ENCODE data around the gene SORCS2. TPM values are rescaled to one million over a fixed set of nuclear protein-coding genes. Genes with fewer than 3 reads are reported as not detected.

SORCS2 gene
- total RNA-seq, 1 experiment from 2014 or later, result 0.91 TPM

DNA sequence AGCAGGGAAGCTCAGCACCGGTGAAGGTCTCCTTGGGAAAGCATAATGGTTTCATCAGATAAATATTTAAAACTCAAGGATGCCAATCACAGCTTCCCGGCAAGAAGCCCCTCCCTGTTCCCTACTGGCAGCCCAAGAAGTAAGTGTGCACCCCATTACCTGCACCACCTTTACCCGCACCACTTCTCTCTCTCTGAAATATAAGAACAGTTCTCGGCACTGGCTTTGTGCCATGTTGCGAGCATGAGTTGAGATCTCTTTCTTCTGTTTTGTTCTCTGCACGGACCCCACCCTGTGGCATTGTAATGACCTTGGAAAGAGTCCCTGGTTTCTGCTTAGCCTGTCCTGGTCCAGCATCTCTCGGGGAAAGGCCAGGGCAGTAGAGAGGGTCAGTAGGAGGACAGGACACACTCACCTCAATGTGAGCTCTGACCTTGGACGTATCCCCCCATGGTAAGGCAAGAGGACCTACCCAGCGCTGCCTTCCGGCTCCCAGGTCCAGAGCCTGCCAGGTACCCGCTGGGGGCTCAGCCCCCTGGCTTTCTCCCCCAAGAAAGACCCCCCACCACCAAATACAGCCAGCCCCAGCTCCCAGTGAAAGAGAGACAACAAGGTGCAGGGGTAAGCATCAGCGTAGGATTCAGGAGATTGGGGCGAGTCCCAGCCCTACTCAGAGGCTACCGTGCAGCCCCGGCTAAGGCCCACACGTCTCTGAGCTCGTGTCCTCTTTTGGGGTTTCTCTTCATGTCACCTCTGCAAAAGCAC, 161.7 kb downstream of the SORCS2 start:
- DNase-seq (ENCODE audit: low read depth), result no peak

- no peak for DNase-seq (ENCODE audit: low read depth)
Observed at GRCh38 chr4:7354927-7355326, 162.6 kb downstream of the SORCS2 start.

- DNase-seq (ENCODE audit: low read depth), result no peak
Observed at GRCh38 chr4:7355795-7356194, 163.5 kb downstream of the SORCS2 start.

GRCh38 chr4:7356667-7357310, 164.5 kb downstream of the SORCS2 start:
- no peak for DNase-seq (ENCODE audit: low read depth)

DNA sequence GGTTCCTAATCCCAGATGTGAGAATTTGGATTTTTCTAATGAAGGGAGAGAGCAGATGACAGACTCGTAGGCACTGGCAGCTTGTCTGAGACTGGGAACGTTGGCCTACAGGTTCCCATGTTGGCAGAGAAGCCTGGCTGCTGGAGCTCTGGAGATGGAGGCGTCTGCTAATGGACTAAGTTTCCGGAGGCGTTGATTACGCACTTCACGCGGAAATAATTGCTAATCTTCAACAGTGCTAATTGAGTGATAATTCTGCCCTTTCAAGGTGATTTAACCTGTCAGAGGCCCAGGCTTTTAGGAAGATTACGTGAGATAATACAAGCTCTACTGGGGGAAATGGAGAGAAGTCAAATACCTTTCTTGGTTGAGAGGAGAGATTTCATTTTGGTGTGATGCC, 165.0 kb downstream of the SORCS2 start:
- DNase-seq (ENCODE audit: low read depth), result no peak

DNA sequence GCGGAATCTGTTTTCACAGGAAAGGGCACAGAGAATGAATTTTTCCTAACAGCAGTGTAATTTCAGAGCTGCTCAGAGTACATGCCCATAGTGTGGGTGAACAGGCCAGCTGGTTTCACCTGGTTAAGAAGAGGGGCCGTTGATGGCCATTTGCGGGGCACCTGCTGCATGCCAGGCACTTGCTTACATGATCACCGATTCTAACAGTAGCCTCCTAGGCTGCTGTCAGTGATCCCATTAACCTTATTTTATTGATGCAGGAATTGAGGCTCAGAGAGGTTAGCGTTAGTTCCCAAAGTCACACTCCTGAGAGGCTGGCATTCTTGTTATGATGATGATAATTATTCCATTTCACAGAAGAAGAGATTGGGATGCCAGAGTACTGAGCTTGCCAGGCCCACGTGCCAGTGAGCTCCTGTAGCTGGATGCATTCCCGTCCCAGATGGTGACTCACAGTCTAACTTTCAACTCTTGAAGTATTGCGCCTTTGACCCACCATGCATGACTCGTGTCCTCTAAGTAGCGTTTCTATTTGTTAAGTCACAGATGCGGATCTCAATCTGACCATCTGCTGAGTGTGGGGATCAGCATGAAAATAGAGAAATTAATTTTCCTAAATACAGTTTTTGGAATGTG, 165.9 kb downstream of the SORCS2 start:
- peak; percentile 91 for DNase-seq (ENCODE audit: low read depth)

DNA sequence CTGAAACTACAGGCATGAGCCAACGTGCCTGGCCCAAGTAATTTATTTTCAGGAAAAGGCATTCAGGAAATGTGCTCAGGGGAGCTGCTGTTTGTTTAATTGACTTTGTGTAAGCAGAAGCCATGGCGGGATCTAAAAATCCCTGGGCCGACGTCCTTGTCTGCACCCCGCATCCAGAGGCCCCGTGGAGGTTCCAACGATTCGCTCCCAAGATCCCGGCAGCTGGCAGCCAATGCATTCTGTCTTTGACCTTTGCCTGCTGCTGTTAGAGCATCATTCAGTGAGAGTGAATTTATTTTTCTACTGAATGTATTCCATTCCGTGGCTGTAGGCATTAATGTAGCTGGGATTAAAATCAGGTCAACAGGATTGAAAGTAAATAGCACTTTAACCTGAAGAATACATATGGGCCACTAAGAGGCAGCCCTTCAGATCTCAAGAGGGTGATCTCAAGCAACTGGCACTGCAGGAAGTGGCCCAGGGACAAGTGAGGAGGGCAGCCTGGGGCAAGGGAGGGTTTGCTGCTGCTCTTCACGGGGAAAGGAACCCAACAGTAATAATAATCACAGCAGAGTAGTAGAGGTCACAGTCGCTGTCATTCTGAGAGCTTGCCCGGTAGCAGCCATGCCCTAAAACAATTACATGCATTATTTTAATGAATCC, 167.2 kb downstream of the SORCS2 start:
- DNase-seq (ENCODE audit: low read depth), result no peak

DNA sequence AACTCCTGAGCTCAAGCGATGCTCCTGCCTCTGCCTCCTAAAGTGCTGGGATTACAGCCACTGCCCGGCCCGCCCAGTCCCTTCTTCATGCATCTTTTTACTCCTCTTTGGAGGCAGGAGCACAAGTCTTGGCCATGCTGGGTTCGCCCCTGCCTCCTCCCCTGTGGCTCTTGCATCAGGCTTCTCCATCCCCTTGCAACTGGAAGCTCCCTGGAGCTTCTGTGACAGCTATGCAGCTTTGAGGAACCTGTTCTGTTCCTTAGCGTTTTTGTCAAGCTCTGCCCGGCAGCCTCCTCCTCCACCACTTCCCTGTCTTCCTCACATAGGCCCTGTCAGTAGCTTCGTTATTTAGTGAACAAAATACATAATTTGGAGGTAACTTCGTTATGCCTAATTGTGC, 168.5 kb downstream of the SORCS2 start:
- no peak for DNase-seq (ENCODE audit: low read depth)

DNA sequence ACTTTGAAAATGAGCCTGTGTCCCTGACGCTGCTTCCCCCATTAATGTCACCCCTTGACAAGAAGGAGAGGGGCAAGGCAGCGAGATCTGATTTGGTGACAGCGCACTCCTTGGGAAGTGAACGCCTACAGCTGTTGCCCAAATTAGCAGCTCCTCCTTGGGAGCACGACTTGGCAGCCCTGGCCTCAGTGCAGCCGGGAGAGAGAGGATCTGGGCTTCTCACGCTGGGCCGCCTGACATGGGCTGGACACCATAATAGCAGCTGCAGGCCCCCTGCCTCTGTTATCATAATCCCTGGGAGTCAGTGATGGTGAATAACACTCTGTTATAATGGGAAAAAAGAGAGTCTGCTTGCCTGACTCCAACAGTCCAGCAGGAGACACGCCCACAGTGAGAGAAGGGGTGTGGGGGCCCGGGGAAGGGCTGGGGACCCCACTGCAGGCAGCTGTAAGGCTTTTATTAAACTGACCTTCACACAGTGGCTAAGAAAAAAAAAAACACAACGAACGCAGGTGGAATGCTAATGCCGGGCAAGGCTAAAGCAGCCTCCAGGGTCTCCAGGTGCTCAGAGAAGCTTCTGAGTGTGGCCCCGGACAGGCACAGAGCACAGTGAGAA, 169.1 kb downstream of the SORCS2 start:
- DNase-seq (ENCODE audit: low read depth), result no peak

GRCh38 chr4:7362341-7362740, 170.0 kb downstream of the SORCS2 start:
- DNase-seq (ENCODE audit: low read depth), result no peak

DNA sequence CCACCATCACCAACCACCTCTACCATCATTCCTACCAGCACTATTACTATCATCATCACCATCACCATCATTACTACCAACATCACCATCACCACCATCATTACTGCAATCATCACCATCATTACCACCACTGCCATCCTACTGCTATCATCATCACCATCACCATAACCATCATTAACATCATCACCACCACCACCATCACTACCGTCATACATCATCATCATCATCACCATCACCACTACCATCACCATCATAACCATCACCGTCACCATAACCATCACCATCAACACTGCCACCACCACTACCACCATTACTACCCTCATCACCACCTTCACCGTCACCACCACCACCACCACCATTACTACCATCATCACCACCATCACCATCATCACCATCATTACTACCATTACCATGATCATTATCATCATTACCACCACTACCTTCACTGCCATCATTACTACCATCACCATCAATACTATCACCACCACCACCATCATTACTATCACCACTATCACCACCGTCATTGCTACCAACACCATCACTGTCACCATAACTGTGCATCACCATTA, 170.6 kb downstream of the SORCS2 start:
- DNase-seq (ENCODE audit: low read depth), result no peak

- no peak for DNase-seq (ENCODE audit: low read depth)
Observed at GRCh38 chr4:7364979-7365378, 172.6 kb downstream of the SORCS2 start.

DNA sequence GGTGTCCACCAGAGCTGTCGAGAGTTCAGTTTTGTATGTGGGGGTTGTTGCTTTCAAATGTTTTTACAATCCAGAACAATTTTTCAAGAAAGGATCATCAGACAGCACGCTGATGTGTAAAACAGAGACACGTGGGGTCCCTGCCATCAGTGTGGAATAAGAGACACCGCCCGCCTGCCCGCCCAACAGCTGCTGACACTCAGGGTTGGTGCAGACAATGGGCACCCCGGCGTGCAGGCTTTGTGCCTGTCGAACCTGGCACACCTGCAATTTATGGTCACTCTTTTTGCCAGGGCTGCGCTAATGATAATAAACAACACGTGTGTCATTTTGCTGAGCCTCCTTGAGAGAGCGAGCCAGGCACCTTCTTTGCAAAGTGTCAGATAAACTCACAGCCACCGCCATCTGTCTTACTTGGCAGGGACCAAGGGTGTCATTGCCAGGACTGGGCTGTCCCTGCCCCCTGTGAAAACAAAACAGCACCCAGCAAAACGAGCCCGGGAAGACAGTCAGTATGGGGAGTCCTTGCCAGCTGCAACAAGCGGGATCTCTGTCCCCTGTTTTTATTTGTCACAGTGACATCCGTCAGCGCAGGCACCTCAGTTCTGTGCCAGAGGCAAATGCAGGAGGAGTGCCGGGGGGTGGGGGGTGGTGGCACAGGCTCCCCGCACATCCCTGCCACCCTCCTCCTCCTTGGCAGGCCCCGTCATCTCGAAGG, 173.3 kb downstream of the SORCS2 start:
- no peak for DNase-seq (ENCODE audit: low read depth)

DNA sequence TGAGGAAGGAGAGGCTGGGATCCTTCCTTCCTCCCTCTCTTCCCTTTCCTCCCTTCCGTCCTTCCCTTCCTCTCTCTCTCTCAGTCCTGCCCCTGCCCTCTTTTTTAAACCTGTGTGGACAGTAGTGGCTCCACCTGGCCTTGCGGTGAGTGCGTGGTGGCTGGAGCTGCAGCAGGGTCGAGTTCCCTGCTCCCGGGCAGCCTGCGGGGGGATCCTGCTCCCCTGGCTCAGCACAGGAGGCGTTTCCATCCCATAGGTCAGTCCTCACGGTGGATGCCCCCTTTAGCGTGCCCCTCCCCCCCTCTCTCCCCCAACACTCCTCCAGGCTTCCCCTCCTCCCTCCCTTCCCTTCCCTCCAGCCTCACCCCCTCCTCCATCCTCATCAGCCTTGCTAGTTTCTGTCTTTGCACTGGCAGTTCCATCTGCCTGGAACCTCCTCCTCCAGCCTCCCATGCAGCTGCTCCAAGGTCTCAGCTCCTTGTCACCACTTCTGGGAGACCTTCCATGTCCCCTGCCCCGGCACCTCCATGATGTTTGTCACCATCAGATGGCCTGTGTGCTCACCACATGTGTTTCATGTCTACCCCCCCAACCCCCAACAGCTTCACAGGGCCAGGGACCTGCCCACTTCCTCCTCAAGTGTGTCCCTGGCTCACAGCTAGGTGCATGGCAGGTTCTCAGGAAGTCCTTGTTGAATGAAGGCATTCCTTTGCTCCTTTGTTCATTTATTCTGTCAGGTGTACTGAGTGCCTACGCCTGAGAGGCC, 174.0 kb downstream of the SORCS2 start:
- no peak for DNase-seq (ENCODE audit: low read depth)

- no peak for DNase-seq (ENCODE audit: low read depth)
Observed at GRCh38 chr4:7366954-7367353, 174.6 kb downstream of the SORCS2 start.

DNA sequence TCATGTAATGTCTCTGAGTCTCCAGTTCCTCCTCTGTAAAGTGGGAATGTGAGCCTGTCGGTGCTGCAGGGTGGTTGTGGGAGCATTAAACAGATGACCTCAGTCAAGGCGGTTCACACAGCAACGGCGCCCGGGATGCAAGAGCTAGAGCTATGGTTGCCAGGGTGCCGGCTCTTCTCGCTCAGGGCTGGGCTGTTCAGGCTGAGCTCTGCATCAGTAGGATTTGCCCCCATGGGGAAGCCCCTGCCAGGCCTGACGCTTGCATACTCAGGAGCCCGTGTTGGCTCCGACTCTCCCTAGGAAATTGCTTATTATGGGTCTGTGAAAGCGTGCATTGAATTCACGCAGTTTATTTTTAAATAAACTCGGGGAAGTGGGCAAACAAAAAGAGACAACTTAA, 175.1 kb downstream of the SORCS2 start:
- DNase-seq (ENCODE audit: low read depth), result no peak

- no peak for DNase-seq (ENCODE audit: low read depth)
Observed at GRCh38 chr4:7367864-7368277, 175.5 kb downstream of the SORCS2 start.

- DNase-seq (ENCODE audit: low read depth), result no peak
Observed at GRCh38 chr4:7368296-7368695, 176.0 kb downstream of the SORCS2 start.

DNA sequence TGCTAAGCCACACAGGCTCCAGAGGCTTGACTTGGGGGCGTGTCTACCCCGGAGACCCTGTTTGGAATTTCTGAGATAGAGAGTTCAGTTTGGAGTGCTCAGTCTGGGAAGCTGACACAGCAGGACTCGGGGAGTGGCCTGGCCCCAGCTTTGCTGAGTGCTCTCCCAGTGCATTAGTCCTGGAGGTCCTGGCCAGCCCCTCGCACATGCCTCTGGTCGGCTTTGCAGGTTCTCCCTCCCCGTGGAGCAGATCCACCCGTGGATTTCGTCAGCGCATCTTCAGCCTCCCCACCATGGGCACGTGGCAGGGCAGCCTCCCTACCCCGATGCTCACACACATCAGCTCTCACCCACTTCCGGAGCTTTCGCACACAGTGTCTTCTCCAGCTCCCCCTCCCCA, 177.2 kb downstream of the SORCS2 start:
- no peak for DNase-seq (ENCODE audit: low read depth)

DNA sequence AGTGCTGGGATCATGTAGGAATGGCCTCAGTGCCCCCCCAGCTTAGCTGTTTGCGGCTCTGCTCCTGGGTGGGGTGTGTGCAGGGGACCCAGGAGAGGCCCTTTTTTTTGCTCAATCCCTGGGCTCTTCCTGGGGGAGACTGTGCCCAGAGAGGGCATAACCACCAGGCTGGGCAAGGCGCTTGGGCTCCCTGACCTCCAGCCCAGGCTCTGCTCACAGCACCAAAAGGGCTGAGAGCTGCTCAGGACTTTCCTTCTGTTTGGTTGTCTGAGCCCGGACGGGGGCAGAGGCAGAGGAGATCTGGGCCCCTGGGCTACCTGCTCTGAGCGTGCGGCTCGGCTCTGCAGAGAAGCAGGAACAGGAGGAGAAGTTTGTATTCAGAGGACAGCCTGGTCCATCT, 177.7 kb downstream of the SORCS2 start:
- DNase-seq (ENCODE audit: low read depth), result no peak
